HEK293 (cell line): ENCODE measurements around the gene GPR157.

ENCODE experiments used
- CTCF ChIP-seq: fragments of 450-650 bp; formaldehyde crosslinking; IDR thresholded peaks from 2 replicates; pipeline ENCODE4 v1.5.1; 2016; ENCODE audit warnings: missing biosample characterization, missing genetic modification characterization
- PRDM1 ChIP-seq: fragments of 450-650 bp; formaldehyde crosslinking; IDR thresholded peaks from 2 replicates; pipeline ENCODE4; 2016; ENCODE audit warnings: missing biosample characterization, missing genetic modification characterization
- RBAK ChIP-seq: fragments of 450-650 bp; formaldehyde crosslinking; IDR thresholded peaks from 2 replicates; pipeline ENCODE4 v1.5.1; 2016; ENCODE audit warnings: missing biosample characterization, missing genetic modification characterization
- REST ChIP-seq: fragments of 450-650 bp; formaldehyde crosslinking; IDR thresholded peaks from 2 replicates; pipeline ENCODE4 v1.5.1; 2016; ENCODE audit warnings: missing biosample characterization, missing genetic modification characterization
- ZBTB11 ChIP-seq: fragments of 450-650 bp; formaldehyde crosslinking; conservative IDR thresholded peaks from 2 replicates; pipeline ENCODE4 v1.5.1; 2016; ENCODE audit warnings: low read depth, missing biosample characterization, missing genetic modification characterization
- ZNF202 ChIP-seq: fragments of 450-650 bp; formaldehyde crosslinking; IDR thresholded peaks from 2 replicates; pipeline ENCODE4 v1.5.1; 2016; ENCODE audit warnings: missing biosample characterization, missing genetic modification characterization, borderline replicate concordance
- ZNF335 ChIP-seq: fragments of 450-650 bp; formaldehyde crosslinking; conservative IDR thresholded peaks from 2 replicates; pipeline ENCODE4 v1.5.1; 2016; ENCODE audit warnings: missing biosample characterization, missing genetic modification characterization
- ZNF501 ChIP-seq: fragments of 450-650 bp; formaldehyde crosslinking; IDR thresholded peaks from 2 replicates; pipeline ENCODE4 v1.5.1; 2016; ENCODE audit warnings: missing biosample characterization, missing genetic modification characterization
- ZNF513 ChIP-seq: fragments of 450-650 bp; IDR thresholded peaks from 2 replicates; pipeline ENCODE4 v1.5.1; 2018; ENCODE audit warnings: missing biosample characterization, missing genetic modification characterization
- ZNF558 ChIP-seq: fragments of 450-650 bp; formaldehyde crosslinking; IDR thresholded peaks from 2 replicates; pipeline ENCODE4 v1.5.1; 2016; ENCODE audit warnings: missing biosample characterization, missing genetic modification characterization
- ZSCAN18 ChIP-seq: fragments of 450-650 bp; formaldehyde crosslinking; IDR thresholded peaks from 2 replicates; pipeline ENCODE4 v1.5.1; 2016; ENCODE audit warnings: missing biosample characterization, missing genetic modification characterization

- TF ChIP-seq CTCF (tag by site-specific recombination) (no peak), RBAK (tag by site-specific recombination) (no peak), ZNF501 (tag by site-specific recombination) (no peak), ZNF558 (tag by site-specific recombination) (no peak), ZSCAN18 (no peak), ZNF513 (tag by site-specific recombination) (no peak), PRDM1 (tag by site-specific recombination) (no peak), ZNF335 (tag by site-specific recombination) (no peak), ZNF202 (tag by site-specific recombination) (no peak), REST (no peak), ZBTB11 (tag by site-specific recombination) (no peak)
These were observed 3.6 kb downstream of the GPR157 start for GRCh38 chr1:9125325-9125724.
